Natural killer cell (primary cell): ENCODE measurements around the gene ACTR1B. TPM values are rescaled to one million over a fixed set of nuclear protein-coding genes. Genes with fewer than 3 reads are reported as not detected.
"Not testable (repeated sequence)": the region's sequence is repeated elsewhere in the genome, so short reads cannot be mapped to it uniquely, and the experiment has no call there.

Experiments
- ATAC-seq, 3 donors: fragments of 150-1000 bp in 2 of 3; fragments of 200-7000 bp in 1 of 3; cut with Tn5 transposase; 1 replicate in 1 of 3; 2 replicates in 2 of 3; pipeline ENCODE4 v1.10.0; 2021; ENCODE audit warnings: mild to moderate bottlenecking in 2 of 3, moderate library complexity in 2 of 3
- DNase-seq, 2 donors: peaks; one replicate each; pipeline versions ENCODE4 v3.0.0 to v3.0.0-alpha.2; 2013 to 2021; ENCODE audit warnings: mixed read lengths in 1 of 2
- H3K27ac ChIP-seq: one replicate; pipeline ENCODE4 v1.5.1; 2013; ENCODE audit warnings: mild to moderate bottlenecking, low read length
- H3K27me3 ChIP-seq: one replicate; pipeline ENCODE4 v1.6.1; 2013; ENCODE audit warnings: low read length; ENCODE audit not compliant: control insufficient read depth, insufficient read depth
- H3K36me3 ChIP-seq: one replicate; pipeline ENCODE4 v1.6.1; 2013; ENCODE audit warnings: low read length; ENCODE audit not compliant: control insufficient read depth, insufficient read depth
- H3K4me1 ChIP-seq: one replicate; pipeline ENCODE4 v1.6.1; 2013; ENCODE audit warnings: low read length; ENCODE audit not compliant: control insufficient read depth, insufficient read depth
- H3K4me3 ChIP-seq: one replicate; pipeline ENCODE4 v1.5.1; 2013; ENCODE audit warnings: low read length
- H3K9me3 ChIP-seq: one replicate; pipeline ENCODE4 v1.6.1; 2013; ENCODE audit warnings: low read length; ENCODE audit not compliant: control insufficient read depth, insufficient read depth
- H3K27ac Mint-ChIP-seq, 2 donors: one replicate each; pipeline ENCODE4 v1.8.0; 2022; ENCODE audit warnings: mild to moderate bottlenecking in 2 of 2, mixed read lengths in 2 of 2, moderate library complexity in 1 of 2
- H3K27me3 Mint-ChIP-seq, 2 donors: one replicate each; pipeline ENCODE4 v1.8.0; 2022; ENCODE audit warnings: low read depth in 2 of 2, mixed read lengths in 2 of 2
- H3K36me3 Mint-ChIP-seq: one replicate; pipeline ENCODE4 v1.8.0; 2022; ENCODE audit warnings: mixed read lengths
- H3K4me1 Mint-ChIP-seq, 2 donors: one replicate each; pipeline ENCODE4 v1.8.0; 2022; ENCODE audit warnings: mixed read lengths in 2 of 2
- H3K4me3 Mint-ChIP-seq: one replicate; pipeline ENCODE4 v1.8.0; 2022; ENCODE audit warnings: mild to moderate bottlenecking, moderate library complexity, mixed read lengths
- H3K9me3 Mint-ChIP-seq, 2 donors: one replicate each; pipeline ENCODE4 v1.8.0; 2022; ENCODE audit warnings: mixed read lengths in 2 of 2
- CTCF ChIP-seq: fragments of 200-600 bp; IDR thresholded peaks from one replicate; pipeline ENCODE4 v1.8.0; 2022; ENCODE audit warnings: antibody characterized with exemption
- WGBS: methylation state at CpG from one replicate; pipeline ENCODE4 v1.1.7; 2013; ENCODE audit warnings: missing lambda C conversion rate; ENCODE audit not compliant: insufficient coverage; 5-methylcytosine and 5-hydroxymethylcytosine counted together
- intact Hi-C: fragments of 100-400 bp; cut with micrococcal nuclease; formaldehyde crosslinking; loops from one replicate; pipeline ENCODE4 v1.14.2; 2022
- total RNA-seq, 4 donors: library from RNA; stranded (reverse); fragments of 120-200 nt in 1 of 4; gene quantifications; one replicate each; pipeline versions ENCODE4 v1.2.3 to v1.2.4, GENCODE V29; 2013 to 2022

ACTR1B gene
- total RNA-seq, 3 donors from 2014 or later (not counting 1 experiment from before 2014, with no cell fraction given) = 71.6 to 81.1 (median 73.1) TPM

DNA sequence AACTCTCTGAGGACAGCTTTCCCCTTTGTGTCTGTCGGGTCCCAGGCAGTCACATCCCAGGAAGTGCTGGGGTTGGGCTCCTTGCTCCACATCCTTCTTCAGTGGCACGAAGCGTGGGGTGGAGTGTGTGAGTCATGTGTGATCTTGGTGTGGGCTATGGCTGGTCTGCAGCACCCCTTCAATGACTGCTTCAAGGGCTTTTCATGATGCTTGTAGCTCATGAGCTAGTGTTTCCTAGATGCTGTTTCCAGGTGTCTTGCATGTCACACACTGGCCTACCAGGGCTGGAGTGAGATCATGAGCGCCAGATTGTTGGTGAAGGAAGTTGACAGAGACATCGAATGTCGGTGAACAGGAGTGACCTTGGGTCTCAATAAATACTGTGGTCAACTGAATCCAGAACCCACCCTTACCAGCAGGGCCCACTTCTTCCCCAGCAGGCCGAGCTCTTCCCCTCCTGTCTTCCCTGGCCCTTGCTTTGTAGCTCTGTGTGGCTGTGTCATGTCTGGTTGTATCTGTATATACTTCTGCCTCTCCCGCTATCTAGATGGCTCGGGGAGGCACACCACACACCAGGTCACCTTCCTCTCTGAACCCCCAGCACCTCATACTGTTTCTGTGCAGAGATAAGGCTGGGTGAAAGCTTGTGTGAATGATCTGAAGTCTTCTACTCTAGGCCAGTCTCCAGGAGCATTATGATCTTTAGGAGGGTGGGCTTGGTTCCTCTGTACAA lies 9.5 kb upstream of the ACTR1B start:
- no peaks in the 10 kb centered on the region for H3K9me3 ChIP-seq
- H3K27ac Mint-ChIP-seq = no peak overlapping the region
- H3K4me1 ChIP-seq = no peaks in the 10 kb centered on the region
- no peak overlapping the region for H3K4me3 ChIP-seq
- H3K36me3 ChIP-seq = no peaks in the 10 kb centered on the region
- no peaks in the 10 kb centered on the region for H3K36me3 Mint-ChIP-seq
- 75% methylated on average over 5 of the region's 9 CpGs for WGBS
- intact Hi-C loops = no loop called here
- H3K27ac ChIP-seq = no peak overlapping the region
- no peaks in the 10 kb centered on the region for H3K4me1 Mint-ChIP-seq
- no peaks in the 10 kb centered on the region for H3K9me3 Mint-ChIP-seq
- no peak overlapping the region for H3K4me3 Mint-ChIP-seq
- peaks cover 6 to 21% of the 10 kb centered on the region in 2 donors for H3K27me3 Mint-ChIP-seq
- no peak for TF ChIP-seq CTCF
- DNase-seq (no peak), ATAC-seq (no peak)
- H3K27me3 ChIP-seq = no peaks in the 10 kb centered on the region

- H3K27me3 ChIP-seq, H3K36me3 Mint-ChIP-seq, H3K4me1 Mint-ChIP-seq, H3K4me3 ChIP-seq, H3K9me3 Mint-ChIP-seq, H3K4me3 Mint-ChIP-seq, H3K36me3 ChIP-seq, H3K27ac ChIP-seq, H3K27ac Mint-ChIP-seq, DNase-seq, intact Hi-C loops, H3K4me1 ChIP-seq, H3K9me3 ChIP-seq, ATAC-seq: not testable (repeated sequence)
- 92% methylated on average over 5 of the region's 6 CpGs for WGBS
- H3K27me3 Mint-ChIP-seq = peaks cover 6 to 14% of the 10 kb centered on the region in 2 donors
These were observed 8.8 kb upstream of the ACTR1B start for GRCh38 chr2:97672606-97673140.

DNA sequence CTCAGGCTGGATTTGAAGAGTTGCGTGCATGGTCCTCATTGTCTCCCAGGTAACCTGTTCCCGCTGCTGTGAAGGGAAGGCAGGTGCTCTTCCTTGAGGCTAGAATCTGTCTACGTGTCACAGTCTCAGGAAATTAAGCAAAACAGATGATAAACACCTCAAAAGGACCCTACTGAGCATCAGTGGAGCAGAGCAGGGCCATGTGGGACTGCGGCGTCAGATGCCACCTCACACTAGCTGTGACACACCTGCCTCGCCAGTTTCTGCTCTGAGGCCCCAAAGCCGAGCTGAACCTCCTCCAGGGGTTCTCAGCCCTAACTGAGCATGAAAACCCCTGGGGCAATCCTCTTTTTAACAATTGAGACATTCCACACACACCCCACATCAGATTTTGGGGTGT lies 7.7 kb upstream of the ACTR1B start:
- ATAC-seq (no peak), DNase-seq (no peak)
- intact Hi-C loops = no loop called here
- TF ChIP-seq CTCF = no peak
- Mint-ChIP-seq H3K4me3 (no peak overlapping the region), H3K27me3 (peaks cover 0 to 8% of the 10 kb centered on the region in 2 donors), H3K27ac (no peak overlapping the region), H3K9me3 (no peaks in the 10 kb centered on the region), H3K4me1 (no peaks in the 10 kb centered on the region), H3K36me3 (no peaks in the 10 kb centered on the region)
- Histone ChIP-seq H3K4me1 (no peaks in the 10 kb centered on the region), H3K36me3 (no peaks in the 10 kb centered on the region), H3K4me3 (no peak overlapping the region), H3K27me3 (no peaks in the 10 kb centered on the region), H3K27ac (no peak overlapping the region), H3K9me3 (no peaks in the 10 kb centered on the region)
- 91% methylated on average over 7 of the region's 7 CpGs for WGBS

GRCh38 chr2:97670471-97670870 lies 6.6 kb upstream of the ACTR1B start:
- no peak for ATAC-seq
- H3K27ac Mint-ChIP-seq = no peak overlapping the region
- H3K9me3 ChIP-seq = no peaks in the 10 kb centered on the region
- no peaks in the 10 kb centered on the region for H3K27me3 ChIP-seq
- H3K4me1 ChIP-seq = no peaks in the 10 kb centered on the region
- H3K27ac ChIP-seq = no peak overlapping the region
- H3K4me1 Mint-ChIP-seq = no peaks in the 10 kb centered on the region
- peaks cover 0 to 8% of the 10 kb centered on the region in 2 donors for H3K27me3 Mint-ChIP-seq
- H3K9me3 Mint-ChIP-seq = no peaks in the 10 kb centered on the region
- intact Hi-C loops = no loop called here
- no peak overlapping the region for H3K4me3 Mint-ChIP-seq
- H3K36me3 ChIP-seq = no peaks in the 10 kb centered on the region
- no peak overlapping the region for H3K4me3 ChIP-seq
- 100% methylated on average over 1 of the region's 1 CpG for WGBS
- TF ChIP-seq CTCF = no peak
- no peaks in the 10 kb centered on the region for H3K36me3 Mint-ChIP-seq
- no peak for DNase-seq
